Activated CD4-positive, alpha-beta T cell treated with anti-CD3 and anti-CD28 coated beads for 36 hours (primary cell): ENCODE results near the gene TRPM6. TPM values are rescaled to one million over a fixed set of nuclear protein-coding genes. Genes with fewer than 3 reads are reported as not detected.
"Not testable (repeated sequence)": the region's sequence is repeated elsewhere in the genome, so short reads cannot be mapped to it uniquely, and the experiment has no call there.

Experiments
- ATAC-seq: fragments of 200-7000 bp; cut with Tn5 transposase; one replicate; pipeline ENCODE4 v1.10.0; 2021; ENCODE audit warnings: mild to moderate bottlenecking, moderate library complexity
- CTCF ChIA-PET: fragments of 350-600 bp; sonication (Branson Sonifier 250); formaldehyde crosslinking; loops from one replicate; lab custom pipeline; 2021; ENCODE audit warnings: antibody characterized with exemption; lab: Charles Lee
- POLR2A ChIA-PET: fragments of 350-600 bp; sonication (Branson Sonifier 250); formaldehyde crosslinking; loops from one replicate; lab custom pipeline; 2021; ENCODE audit warnings: antibody characterized with exemption, inconsistent platforms; lab: Charles Lee
- DNase-seq: peaks from one replicate; pipeline ENCODE4 v3.0.0-alpha.2; 2020
- H3K27ac Mint-ChIP-seq: one replicate; pipeline ENCODE4 v1.8.0; 2021; ENCODE audit warnings: mixed read lengths
- H3K27me3 Mint-ChIP-seq: one replicate; pipeline ENCODE4 v1.8.0; 2021; ENCODE audit warnings: mixed read lengths
- H3K36me3 Mint-ChIP-seq: one replicate; pipeline ENCODE4 v1.8.0; 2021; ENCODE audit warnings: low read depth, mixed read lengths
- H3K4me1 Mint-ChIP-seq: one replicate; pipeline ENCODE4 v1.8.0; 2021; ENCODE audit warnings: mixed read lengths
- H3K4me3 Mint-ChIP-seq: one replicate; pipeline ENCODE4 v1.8.0; 2021; ENCODE audit warnings: mild to moderate bottlenecking, moderate library complexity, mixed read lengths
- H3K9me3 Mint-ChIP-seq: one replicate; pipeline ENCODE4 v1.8.0; 2021; ENCODE audit warnings: low read depth, mixed read lengths
- intact Hi-C, 2 experiments: fragments of 100-400 bp; cut with DNase I in 1 of 2; cut with micrococcal nuclease in 1 of 2; formaldehyde crosslinking; loops; one replicate each; pipeline versions ENCODE4 v1.14.2 to v1.15.1; 2022 to 2024; cut with DNase I, micrococcal nuclease
- total RNA-seq, 2 experiments: library from RNA; stranded (reverse); gene quantifications; one replicate each; pipeline ENCODE4 v1.2.3, GENCODE V29; 2021

TRPM6 gene
- under 1 TPM; 0.07 TPM for total RNA-seq

DNA sequence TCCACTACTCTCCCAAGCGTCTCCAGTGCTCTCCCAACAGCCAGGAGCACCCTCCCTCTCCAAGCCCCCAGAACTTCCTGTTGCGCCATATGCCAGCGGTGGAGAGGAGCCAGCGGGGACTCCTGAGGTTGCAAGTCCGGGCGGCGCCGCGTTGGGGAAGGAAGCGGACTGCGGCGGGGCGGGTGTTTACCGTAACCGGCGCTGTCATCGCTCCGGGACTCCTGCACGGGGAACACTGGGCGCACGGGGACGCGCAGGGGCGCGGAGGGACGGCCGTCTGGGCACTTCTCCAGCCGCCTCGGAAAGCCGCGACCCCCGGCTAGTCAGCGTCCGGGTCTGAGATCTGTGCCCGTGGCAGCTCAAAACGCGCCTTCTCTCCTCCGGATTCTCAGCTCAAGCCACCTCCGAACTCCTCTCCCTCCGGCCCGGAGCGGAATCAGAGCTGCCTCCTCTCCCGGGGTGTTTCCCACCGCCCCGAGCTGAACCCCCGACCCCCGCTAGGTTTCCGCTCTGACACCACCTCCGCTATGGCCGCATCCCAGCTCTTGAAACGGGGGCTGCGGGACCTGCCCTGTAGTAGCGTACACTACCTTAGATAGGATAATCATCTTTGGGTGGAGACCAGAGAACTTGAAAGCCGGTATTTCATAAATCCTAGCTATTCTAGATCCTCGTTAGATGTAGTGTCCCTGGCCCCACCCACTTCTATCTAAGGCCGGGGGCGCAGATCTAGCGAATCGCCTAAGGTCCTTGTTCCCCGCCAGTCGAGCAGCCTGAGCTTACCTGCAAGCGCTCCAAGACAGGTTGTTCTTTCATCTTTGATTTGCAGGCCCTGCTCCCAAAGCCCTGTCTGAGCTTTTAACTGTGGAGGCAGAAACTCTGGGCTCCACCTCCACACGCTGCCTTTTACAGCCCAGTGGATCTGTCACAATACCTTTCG, at the start of gene TRPM6:
TRPM6 (minus strand) TSS at position 881 of the 940 bp plus-strand sequence; CDS start at position 816, 65 bp downstream.
- intact Hi-C loops: no loop called here
- Mint-ChIP-seq H3K27ac (no peak within 1 kb of the TSS), H3K9me3 (peaks cover 7% of the 10 kb centered on the region), H3K36me3 (no peaks in the 10 kb centered on the region), H3K4me1 (peaks cover 10% of the 10 kb centered on the region), H3K4me3 (peak within 1 kb of the TSS; percentile 72), H3K27me3 (peaks cover 39% of the 10 kb centered on the region)
- CTCF ChIA-PET: interaction anchor here (1.0 to 1.2 kb wide), 3 partner anchors 31 to 190 kb away, joined by 3 to 4 read pairs (median 3); partner anchors contain the start of gene CARNMT1
- peak; percentile 56 for DNase-seq
- peak; percentile 76 for ATAC-seq
- POLR2A ChIA-PET: no interaction called here

DNA sequence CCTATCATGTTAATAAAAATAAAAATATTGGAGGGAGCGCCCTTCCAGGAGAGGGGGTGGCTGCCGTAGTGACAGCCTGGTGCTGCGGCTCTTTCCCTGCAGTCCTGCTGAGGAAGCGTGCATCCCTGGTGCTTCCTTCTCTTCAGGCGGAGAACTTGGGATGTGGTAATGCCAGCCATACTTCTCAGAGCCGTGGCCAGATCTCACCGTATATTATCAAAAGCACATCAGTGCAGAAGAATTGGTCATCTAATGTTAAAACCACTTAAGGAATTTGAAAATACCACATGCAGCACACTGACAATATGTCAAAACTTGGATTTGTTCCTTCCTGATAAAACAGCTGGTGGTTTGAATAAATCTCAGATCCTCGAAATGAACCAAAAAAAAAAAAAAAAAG, 47.3 kb upstream of the TRPM6 start:
- DNase-seq: no peak
- ATAC-seq: no peak
- Mint-ChIP-seq H3K27me3 (peaks cover 4% of the 10 kb centered on the region), H3K36me3 (no peaks in the 10 kb centered on the region), H3K4me1 (no peaks in the 10 kb centered on the region), H3K27ac (no peak overlapping the region), H3K9me3 (peaks cover 2% of the 10 kb centered on the region), H3K4me3 (no peak overlapping the region)
- POLR2A ChIA-PET: no interaction called here
- CTCF ChIA-PET: no interaction called here
- intact Hi-C loops: no loop called here

DNA sequence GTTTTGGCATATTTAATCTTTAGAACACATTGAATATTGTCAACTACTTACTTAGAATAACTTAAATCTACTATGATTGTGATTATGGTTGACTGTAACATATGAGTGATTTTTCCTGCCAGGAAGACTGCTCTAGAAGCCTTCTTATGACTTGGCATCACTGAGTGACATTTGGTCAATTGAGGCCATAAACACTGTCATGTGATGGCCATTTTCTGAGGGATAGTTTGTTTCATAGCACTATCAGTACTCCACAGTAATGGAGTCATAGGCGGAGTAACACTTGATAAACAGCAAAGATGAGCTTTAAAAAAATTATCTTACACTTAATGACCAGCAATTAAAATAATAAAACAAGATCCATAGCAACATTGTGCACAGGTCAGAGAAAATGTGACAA, 34.0 kb upstream of the TRPM6 start:
- no peaks in the 10 kb centered on the region for H3K36me3 Mint-ChIP-seq
- H3K4me3 Mint-ChIP-seq: no peak overlapping the region
- intact Hi-C loops: no loop called here
- H3K4me1 Mint-ChIP-seq: no peaks in the 10 kb centered on the region
- ChIA-PET POLR2A (no interaction called here), CTCF (no interaction called here)
- no peaks in the 10 kb centered on the region for H3K9me3 Mint-ChIP-seq
- H3K27ac Mint-ChIP-seq: no peak overlapping the region
- no peaks in the 10 kb centered on the region for H3K27me3 Mint-ChIP-seq
- DNase-seq (no peak), ATAC-seq (no peak)

GRCh38 chr9:74920944-74921626, 33.4 kb upstream of the TRPM6 start:
- Mint-ChIP-seq H3K27ac (no peak overlapping the region), H3K9me3 (no peaks in the 10 kb centered on the region), H3K4me3 (no peak overlapping the region), H3K36me3 (no peaks in the 10 kb centered on the region), H3K4me1 (no peaks in the 10 kb centered on the region), H3K27me3 (no peaks in the 10 kb centered on the region)
- CTCF ChIA-PET: no interaction called here
- POLR2A ChIA-PET: no interaction called here
- ATAC-seq (no peak), DNase-seq (no peak)
- intact Hi-C loops: no loop called here

- intact Hi-C loops: no loop called here
- Mint-ChIP-seq H3K4me1 (no peaks in the 10 kb centered on the region), H3K27ac (no peak overlapping the region), H3K27me3 (peaks cover 21% of the 10 kb centered on the region), H3K4me3 (no peak overlapping the region), H3K36me3 (no peaks in the 10 kb centered on the region), H3K9me3 (peaks cover 12% of the 10 kb centered on the region)
- DNase-seq (no peak), ATAC-seq (no peak)
- ChIA-PET CTCF (interaction anchor here (1.4 kb wide), 1 partner anchor 29 kb away, joined by 4 read pairs; no protein-coding TSS in a partner anchor), POLR2A (no interaction called here)
These were observed 22.3 kb upstream of the TRPM6 start for GRCh38 chr9:74910036-74910435.

DNA sequence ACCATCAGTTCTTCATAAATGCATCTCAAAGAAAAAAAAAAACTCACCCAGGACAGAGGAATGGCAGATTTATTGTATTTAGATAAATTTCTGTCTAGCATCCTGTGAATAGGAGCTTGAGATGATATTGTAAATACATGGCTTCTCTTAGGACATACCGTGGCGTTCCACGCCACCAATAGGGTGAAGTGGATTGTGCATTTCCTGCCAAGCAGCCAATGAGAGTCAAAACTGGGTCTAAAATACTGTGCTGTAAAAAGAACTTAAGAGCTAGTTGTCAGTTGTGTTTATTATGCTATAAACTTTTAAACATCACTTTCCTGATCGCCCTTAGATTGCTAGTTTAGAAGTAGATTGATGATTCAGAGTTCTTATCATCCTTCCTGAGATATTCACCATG, 20.9 kb upstream of the TRPM6 start:
- Mint-ChIP-seq H3K27me3 (peaks cover 23% of the 10 kb centered on the region), H3K27ac (no peak overlapping the region), H3K9me3 (peaks cover 12% of the 10 kb centered on the region), H3K4me3 (no peak overlapping the region), H3K4me1 (no peaks in the 10 kb centered on the region), H3K36me3 (no peaks in the 10 kb centered on the region)
- intact Hi-C loops: no loop called here
- ChIA-PET POLR2A (no interaction called here), CTCF (interaction anchor here (0.6 kb wide), 1 partner anchor 1225 kb away, joined by 3 read pairs; no protein-coding TSS in a partner anchor)
- ATAC-seq (no peak), DNase-seq (no peak)

DNA sequence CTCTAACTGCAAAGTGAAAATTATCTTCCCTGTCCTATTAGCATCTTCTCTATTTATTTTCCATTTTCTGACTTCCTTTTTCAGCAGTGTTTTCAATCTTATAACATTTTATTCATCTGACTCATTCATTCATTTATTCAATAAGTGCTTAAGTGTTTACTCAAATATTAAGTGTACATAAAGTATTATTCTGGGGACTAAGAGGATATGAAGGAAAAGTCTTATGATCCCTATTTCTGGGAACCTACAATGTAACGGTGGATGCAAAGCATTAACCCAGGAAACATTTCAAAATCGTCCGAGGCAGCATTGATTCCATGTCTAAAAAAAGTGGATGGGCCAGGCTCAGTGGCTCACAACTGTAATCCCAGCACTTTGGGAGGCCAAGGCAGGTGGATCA, 19.4 kb upstream of the TRPM6 start:
- no peaks in the 10 kb centered on the region for H3K36me3 Mint-ChIP-seq
- POLR2A ChIA-PET: no interaction called here
- DNase-seq (no peak), ATAC-seq (no peak)
- H3K9me3 Mint-ChIP-seq: peaks cover 11% of the 10 kb centered on the region
- intact Hi-C loops: no loop called here
- CTCF ChIA-PET: no interaction called here
- H3K27ac Mint-ChIP-seq: no peak overlapping the region
- no peaks in the 10 kb centered on the region for H3K4me1 Mint-ChIP-seq
- no peak overlapping the region for H3K4me3 Mint-ChIP-seq
- H3K27me3 Mint-ChIP-seq: peaks cover 23% of the 10 kb centered on the region

- DNase-seq (no peak), ATAC-seq (no peak)
- Mint-ChIP-seq H3K27me3 (peaks cover 11% of the 10 kb centered on the region), H3K36me3 (no peaks in the 10 kb centered on the region), H3K27ac (no peak overlapping the region), H3K4me3 (no peak overlapping the region), H3K9me3 (no peaks in the 10 kb centered on the region), H3K4me1 (no peaks in the 10 kb centered on the region)
- CTCF ChIA-PET: no interaction called here
- intact Hi-C loops: no loop called here
- POLR2A ChIA-PET: no interaction called here
These were observed 13.3 kb upstream of the TRPM6 start for GRCh38 chr9:74901001-74901400.

- H3K4me1 Mint-ChIP-seq: peaks cover 10% of the 10 kb centered on the region
- CTCF ChIA-PET, H3K4me3 Mint-ChIP-seq, DNase-seq, intact Hi-C loops, ATAC-seq, H3K36me3 Mint-ChIP-seq, H3K9me3 Mint-ChIP-seq, POLR2A ChIA-PET, H3K27ac Mint-ChIP-seq: not testable (repeated sequence)
- peaks cover 39% of the 10 kb centered on the region for H3K27me3 Mint-ChIP-seq
These were observed 728 bp upstream of the TRPM6 start for GRCh38 chr9:74888449-74888848.

DNA sequence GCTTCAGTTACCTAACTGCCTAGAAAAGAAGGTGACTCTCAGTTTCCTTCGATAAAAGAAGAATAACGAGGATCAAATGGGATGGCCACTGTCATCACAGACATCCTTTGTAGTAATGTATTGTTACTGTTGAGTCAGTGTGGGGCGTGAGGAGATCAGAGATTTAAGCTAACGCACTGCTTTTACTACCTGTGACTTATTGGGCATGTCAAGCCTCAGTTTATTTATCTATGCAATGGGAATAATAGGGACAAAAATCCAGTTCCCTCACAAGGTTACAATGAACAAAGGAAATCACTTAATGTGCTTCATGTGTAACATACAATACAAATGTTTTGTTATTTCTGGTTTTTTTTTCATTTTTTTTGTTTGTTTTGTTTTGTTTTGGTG, 255 bp upstream of the TRPM6 start:
- Mint-ChIP-seq H3K4me1 (peaks cover 10% of the 10 kb centered on the region), H3K27ac (no peak overlapping the region), H3K27me3 (peaks cover 39% of the 10 kb centered on the region), H3K4me3 (peak overlapping the region; percentile 72), H3K36me3 (no peaks in the 10 kb centered on the region), H3K9me3 (peaks cover 7% of the 10 kb centered on the region)
- CTCF ChIA-PET: interaction anchor here (1.1 to 1.2 kb wide), 2 partner anchors 30 to 140 kb away, joined by 3 to 4 read pairs; partner anchors contain the start of gene CARNMT1
- ATAC-seq (peak; percentile 16), DNase-seq (no peak)
- POLR2A ChIA-PET: no interaction called here
- intact Hi-C loops: no loop called here

GRCh38 chr9:74876382-74876949, 11.3 kb downstream of the TRPM6 start:
- Mint-ChIP-seq H3K4me3 (no peak overlapping the region), H3K4me1 (no peaks in the 10 kb centered on the region), H3K36me3 (peaks cover 5% of the 10 kb centered on the region), H3K27ac (no peak overlapping the region), H3K9me3 (peaks cover 21% of the 10 kb centered on the region), H3K27me3 (peaks cover 18% of the 10 kb centered on the region)
- DNase-seq (no peak), ATAC-seq (no peak)
- ChIA-PET POLR2A (no interaction called here), CTCF (interaction anchor here (0.5 kb wide), 1 partner anchor 191 kb away, joined by 3 read pairs; no protein-coding TSS in a partner anchor)
- intact Hi-C loops: no loop called here
